Neural cell (in vitro differentiated cells): ENCODE data around the gene COL6A3. TPM values are rescaled to one million over a fixed set of nuclear protein-coding genes. Genes with fewer than 3 reads are reported as not detected.

Experiments
- H2AFZ ChIP-seq: fragments of 200-600, 300-800 bp; sonication (generic), shearing (Covaris generic); 2 replicates; pipeline ENCODE4 v1.6.0; 2014; ENCODE audit warnings: low read depth, mild to moderate bottlenecking, antibody characterized with exemption, low read length, moderate library complexity
- H3F3A ChIP-seq: fragments of 200-600 bp; shearing (Covaris generic); 2 replicates; pipeline ENCODE4 v1.6.1; 2016; ENCODE audit warnings: mild to moderate bottlenecking, moderate library complexity, mixed read lengths, antibody characterized with exemption, low read length; ENCODE audit not compliant: insufficient read depth, poor library complexity, severe bottlenecking
- H3K27ac ChIP-seq: fragments of 200-600, 300-800 bp; sonication (generic), shearing (Covaris generic); 2 replicates; pipeline ENCODE4 v1.5.1; 2014; ENCODE audit warnings: mild to moderate bottlenecking, low read length, moderate library complexity
- H3K27me3 ChIP-seq: fragments of 300-800, 200-600 bp; sonication (generic), shearing (Covaris generic); 2 replicates; pipeline ENCODE4 v1.6.0; 2014; ENCODE audit warnings: mild to moderate bottlenecking, low read depth, low read length, moderate library complexity; ENCODE audit not compliant: insufficient read depth
- H3K36me3 ChIP-seq: fragments of 300-800, 200-600 bp; sonication (generic), shearing (Covaris generic); 2 replicates; pipeline ENCODE4 v1.5.1; 2014; ENCODE audit warnings: mild to moderate bottlenecking, antibody characterized with exemption, low read length, moderate library complexity; ENCODE audit not compliant: insufficient read depth
- H3K4me2 ChIP-seq: fragments of 300-800, 200-600 bp; sonication (generic), shearing (Covaris generic); 2 replicates; pipeline ENCODE4 v1.6.0; 2014; ENCODE audit warnings: mild to moderate bottlenecking, low read length
- H3K4me3 ChIP-seq: fragments of 300-800, 200-600 bp; sonication (generic), shearing (Covaris generic); 2 replicates; pipeline ENCODE4 v1.5.1; 2014; ENCODE audit warnings: mild to moderate bottlenecking, low read length, moderate library complexity
- H3K79me2 ChIP-seq: fragments of 200-600 bp; shearing (Covaris generic); replicated peaks from 2 replicates; pipeline ENCODE4 v1.6.0; 2014; ENCODE audit warnings: mild to moderate bottlenecking, low read length, moderate library complexity; ENCODE audit not compliant: insufficient read depth
- H3K9ac ChIP-seq: fragments of 300-800, 200-600 bp; sonication (generic), shearing (Covaris generic); 2 replicates; pipeline ENCODE4 v1.6.1; 2016; ENCODE audit warnings: mild to moderate bottlenecking, low read length, mixed read lengths
- H3K9me2 ChIP-seq: fragments of 200-600 bp; shearing (Covaris generic); 2 replicates; pipeline ENCODE4 v1.6.1; 2016; ENCODE audit warnings: mild to moderate bottlenecking, low read length, mixed read lengths; ENCODE audit not compliant: insufficient read depth
- H3K9me3 ChIP-seq: fragments of 200-600, 300-800 bp; sonication (generic), shearing (Covaris generic); 2 replicates; pipeline ENCODE4 v1.6.1; 2016; ENCODE audit warnings: mild to moderate bottlenecking, mixed run types, low read length, moderate library complexity, mixed read lengths
- H4K20me1 ChIP-seq: fragments of 200-600 bp; shearing (Covaris generic); 2 replicates; pipeline ENCODE4 v1.6.1; 2016; ENCODE audit warnings: mild to moderate bottlenecking, mixed run types; ENCODE audit not compliant: insufficient read depth
- CTCF ChIP-seq: fragments of 450-650 bp; IDR thresholded peaks from 2 replicates; pipeline ENCODE4 v1.5.1; 2014; ENCODE audit warnings: antibody characterized with exemption, mild to moderate bottlenecking, moderate library complexity; ENCODE audit not compliant: poor library complexity, severe bottlenecking
- EP300 ChIP-seq: fragments of 450-650 bp; conservative IDR thresholded peaks from 2 replicates; pipeline ENCODE4 v1.6.1; 2014; ENCODE audit warnings: antibody characterized with exemption, mild to moderate bottlenecking, moderate library complexity; ENCODE audit not compliant: poor library complexity, severe bottlenecking
- EZH2 ChIP-seq: fragments of 200-600, 300-800 bp; shearing (Covaris generic), sonication (generic); IDR thresholded peaks from 2 replicates; pipeline ENCODE4 v1.6.1; 2014; ENCODE audit warnings: antibody characterized with exemption, low read length, borderline replicate concordance, mild to moderate bottlenecking; ENCODE audit not compliant: insufficient read depth, poor library complexity, severe bottlenecking
- MXI1 ChIP-seq: fragments of 450-650 bp; conservative IDR thresholded peaks from 2 replicates; pipeline ENCODE4 v1.6.1; 2014; ENCODE audit warnings: antibody characterized with exemption, mild to moderate bottlenecking; ENCODE audit not compliant: poor library complexity, severe bottlenecking
- POLR2AphosphoS5 ChIP-seq: IDR thresholded peaks from 2 replicates; pipeline ENCODE4 v1.6.1; 2012
- RAD21 ChIP-seq: fragments of 450-650 bp; conservative IDR thresholded peaks from 2 replicates; pipeline ENCODE4 v1.6.1; 2014; ENCODE audit warnings: antibody characterized with exemption, mild to moderate bottlenecking, moderate library complexity
- SMC3 ChIP-seq: fragments of 450-650 bp; conservative IDR thresholded peaks from 2 replicates; pipeline ENCODE4 v1.6.1; 2014; ENCODE audit warnings: antibody characterized with exemption, mild to moderate bottlenecking, moderate library complexity; ENCODE audit not compliant: poor library complexity
- TAF1 ChIP-seq: IDR thresholded peaks from 2 replicates; pipeline ENCODE4 v1.6.1; 2012; ENCODE audit warnings: low read depth
- polyA plus RNA-seq: library from polyadenylated mRNA; depleted of rRNA; stranded (reverse); fragments of >200 nt; gene quantifications from 2 replicates; pipeline ENCODE4 v1.2.3, GENCODE V29; 2014
- TF ChIP-seq, protein P1 (sequence below): IDR thresholded peaks from 2 replicates; pipeline ENCODE4 v1.6.1; 2012; ENCODE audit warnings: borderline replicate concordance

COL6A3 gene
- polyA plus RNA-seq, 1 donor from 2014 or later, result 0.05 TPM

- Histone ChIP-seq H3K9ac (no peak overlapping the region), H3K27ac (no peak overlapping the region), H3K27me3 (no peaks in the 10 kb centered on the region), H4K20me1 (no peaks in the 10 kb centered on the region), H3K79me2 (no peaks in the 10 kb centered on the region), H3F3A (no peaks in the 10 kb centered on the region), H3K4me3 (no peak overlapping the region), H3K9me3 (no peaks in the 10 kb centered on the region), H3K4me2 (no peak overlapping the region), H2AFZ (no peak overlapping the region), H3K36me3 (no peaks in the 10 kb centered on the region), H3K9me2 (no peaks in the 10 kb centered on the region)
- TF ChIP-seq RAD21 (no peak), EZH2 (no peak), SMC3 (no peak), EP300 (no peak), TAF1 (no peak), POLR2AphosphoS5 (no peak), MXI1 (no peak), CTCF (no peak)
- TF ChIP-seq, protein P1, sequence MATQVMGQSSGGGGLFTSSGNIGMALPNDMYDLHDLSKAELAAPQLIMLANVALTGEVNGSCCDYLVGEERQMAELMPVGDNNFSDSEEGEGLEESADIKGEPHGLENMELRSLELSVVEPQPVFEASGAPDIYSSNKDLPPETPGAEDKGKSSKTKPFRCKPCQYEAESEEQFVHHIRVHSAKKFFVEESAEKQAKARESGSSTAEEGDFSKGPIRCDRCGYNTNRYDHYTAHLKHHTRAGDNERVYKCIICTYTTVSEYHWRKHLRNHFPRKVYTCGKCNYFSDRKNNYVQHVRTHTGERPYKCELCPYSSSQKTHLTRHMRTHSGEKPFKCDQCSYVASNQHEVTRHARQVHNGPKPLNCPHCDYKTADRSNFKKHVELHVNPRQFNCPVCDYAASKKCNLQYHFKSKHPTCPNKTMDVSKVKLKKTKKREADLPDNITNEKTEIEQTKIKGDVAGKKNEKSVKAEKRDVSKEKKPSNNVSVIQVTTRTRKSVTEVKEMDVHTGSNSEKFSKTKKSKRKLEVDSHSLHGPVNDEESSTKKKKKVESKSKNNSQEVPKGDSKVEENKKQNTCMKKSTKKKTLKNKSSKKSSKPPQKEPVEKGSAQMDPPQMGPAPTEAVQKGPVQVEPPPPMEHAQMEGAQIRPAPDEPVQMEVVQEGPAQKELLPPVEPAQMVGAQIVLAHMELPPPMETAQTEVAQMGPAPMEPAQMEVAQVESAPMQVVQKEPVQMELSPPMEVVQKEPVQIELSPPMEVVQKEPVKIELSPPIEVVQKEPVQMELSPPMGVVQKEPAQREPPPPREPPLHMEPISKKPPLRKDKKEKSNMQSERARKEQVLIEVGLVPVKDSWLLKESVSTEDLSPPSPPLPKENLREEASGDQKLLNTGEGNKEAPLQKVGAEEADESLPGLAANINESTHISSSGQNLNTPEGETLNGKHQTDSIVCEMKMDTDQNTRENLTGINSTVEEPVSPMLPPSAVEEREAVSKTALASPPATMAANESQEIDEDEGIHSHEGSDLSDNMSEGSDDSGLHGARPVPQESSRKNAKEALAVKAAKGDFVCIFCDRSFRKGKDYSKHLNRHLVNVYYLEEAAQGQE, result no peak
These were observed 93.0 kb downstream of the COL6A3 start for GRCh38 chr2:237320801-237321560.

DNA sequence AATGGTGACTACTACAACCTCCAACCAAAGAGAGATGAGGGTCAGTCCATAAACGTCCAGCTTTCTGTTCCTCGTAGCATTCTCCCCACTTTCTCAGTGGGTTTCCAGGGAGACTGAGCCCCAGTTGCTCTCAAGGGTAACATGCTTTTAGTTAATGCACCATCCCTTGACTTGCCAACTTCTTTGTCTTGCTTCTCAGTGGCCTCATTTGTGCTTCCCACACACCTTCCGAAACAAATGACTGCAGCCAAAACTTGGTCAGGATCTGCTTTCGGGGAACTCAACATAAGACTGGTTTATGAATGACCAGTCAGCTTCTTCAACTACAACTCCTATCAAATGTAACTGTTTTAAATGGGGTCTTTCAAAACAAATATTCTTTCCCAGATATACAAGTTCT is 94.1 kb downstream of the COL6A3 start:
- no peaks in the 10 kb centered on the region for H3K9me2 ChIP-seq
- H2AFZ ChIP-seq, result no peak overlapping the region
- no peaks in the 10 kb centered on the region for H3F3A ChIP-seq
- no peaks in the 10 kb centered on the region for H3K27me3 ChIP-seq
- H3K4me3 ChIP-seq, result no peak overlapping the region
- no peaks in the 10 kb centered on the region for H3K36me3 ChIP-seq
- H3K27ac ChIP-seq, result no peak overlapping the region
- H3K4me2 ChIP-seq, result no peak overlapping the region
- H3K9me3 ChIP-seq, result no peaks in the 10 kb centered on the region
- no peaks in the 10 kb centered on the region for H3K79me2 ChIP-seq
- H4K20me1 ChIP-seq, result no peaks in the 10 kb centered on the region
- no peak for TF ChIP-seq EZH2
- TF ChIP-seq, protein P1, result no peak
- H3K9ac ChIP-seq, result no peak overlapping the region
